Activated T-cell treated with anti-CD3 and anti-CD28 coated beads for 48 hours (primary cell): ENCODE data around the gene CADM4.

Experiments
- DNase-seq: peaks from one replicate; pipeline ENCODE4 v3.0.0-alpha.2; 2020; ENCODE audit warnings: low read depth

Gene CADM4

GRCh38 chr19:43634068-43634467 lies 5.6 kb downstream of the CADM4 start:
- no peak for DNase-seq

GRCh38 chr19:43633520-43633919 lies 6.1 kb downstream of the CADM4 start:
- DNase-seq: no peak

GRCh38 chr19:43631491-43631890 lies 8.2 kb downstream of the CADM4 start:
- DNase-seq: no peak

- no peak for DNase-seq
Measured at GRCh38 chr19:43628646-43629326, 10.9 kb downstream of the CADM4 start.

- no peak for DNase-seq
Measured at GRCh38 chr19:43626838-43627237, 12.8 kb downstream of the CADM4 start.

- no peak for DNase-seq
Measured at GRCh38 chr19:43625918-43626579, 13.6 kb downstream of the CADM4 start.

GRCh38 chr19:43624933-43625332 lies 14.7 kb downstream of the CADM4 start:
- DNase-seq: peak; percentile 82

- DNase-seq: no peak
Measured at GRCh38 chr19:43623889-43624670, 15.6 kb downstream of the CADM4 start.

- DNase-seq: no peak
Measured at GRCh38 chr19:43622956-43623355, 16.7 kb downstream of the CADM4 start.

- DNase-seq: no peak
Measured at GRCh38 chr19:43622070-43622469, 17.6 kb downstream of the CADM4 start.

GRCh38 chr19:43620061-43621001 lies 19.3 kb downstream of the CADM4 start:
- DNase-seq: peak; percentile 77

- DNase-seq: peak; percentile 88
Measured at GRCh38 chr19:43619262-43620060, 20.2 kb downstream of the CADM4 start, which contains the start of gene ZNF428. TSS of gene ZNF428 (minus strand) at chr19:43619629. CDS start at chr19:43614304, 5,325 bp downstream.

- peak; percentile 44 for DNase-seq
Measured at GRCh38 chr19:43618921-43619261, 20.8 kb downstream of the CADM4 start.

GRCh38 chr19:43616954-43617353 lies 22.7 kb downstream of the CADM4 start:
- DNase-seq: no peak

- no peak for DNase-seq
Measured at GRCh38 chr19:43616306-43616705, 23.3 kb downstream of the CADM4 start.

- no peak for DNase-seq
Measured at GRCh38 chr19:43612374-43612773, 27.3 kb downstream of the CADM4 start.

GRCh38 chr19:43611788-43612187 lies 27.9 kb downstream of the CADM4 start, which contains the start of gene SRRM5:
TSS of gene SRRM5 (plus strand) at chr19:43612088. CDS start at chr19:43612122, 34 bp downstream.
- no peak for DNase-seq

GRCh38 chr19:43610493-43610892 lies 29.2 kb downstream of the CADM4 start:
- no peak for DNase-seq

- no peak for DNase-seq
Measured at GRCh38 chr19:43609872-43610271, 29.8 kb downstream of the CADM4 start.

GRCh38 chr19:43607238-43608205 lies 32.1 kb downstream of the CADM4 start:
- no peak for DNase-seq
